SU-DHL-6 (cell line): ENCODE results near the gene FURIN.
A peak's percentile ranks its signal among the peaks of the same experiment; 100 is the strongest.

Source experiments
- H2AFZ ChIP-seq: fragments of 200-600 bp; sonication (generic); 2 replicates; pipeline ENCODE4 v1.6.1; 2014; ENCODE audit warnings: low read depth, mild to moderate bottlenecking, moderate library complexity, mixed read lengths, antibody characterized with exemption, low read length; ENCODE audit not compliant: severe bottlenecking
- H3F3A ChIP-seq: fragments of 200-600 bp; shearing (Covaris generic); 2 replicates; pipeline ENCODE4 v1.6.0; 2016; ENCODE audit warnings: antibody characterized with exemption, mild to moderate bottlenecking; ENCODE audit not compliant: insufficient read depth
- H3K27ac ChIP-seq: fragments of 200-600 bp; sonication (generic); 2 replicates; pipeline ENCODE4 v1.5.1; 2016; ENCODE audit warnings: low read depth, mild to moderate bottlenecking, low read length, moderate library complexity, mixed read lengths
- H3K27me3 ChIP-seq: fragments of 200-600 bp; sonication (generic), shearing (Covaris generic); 2 replicates; pipeline ENCODE4 v1.6.0; 2014; ENCODE audit warnings: mild to moderate bottlenecking, low read length
- H3K36me3 ChIP-seq: fragments of 200-600 bp; sonication (generic); 2 replicates; pipeline ENCODE4 v1.6.1; 2014; ENCODE audit warnings: mild to moderate bottlenecking, low read length, mixed read lengths
- H3K4me2 ChIP-seq: fragments of 300-600, 200-600 bp; shearing (Covaris generic), sonication (generic); 2 replicates; pipeline ENCODE4 v1.6.0; 2014; ENCODE audit warnings: low read length, low read depth, mild to moderate bottlenecking; ENCODE audit not compliant: poor library complexity, severe bottlenecking
- H3K4me3 ChIP-seq: fragments of 200-600 bp; sonication (generic); 2 replicates; pipeline ENCODE4 v1.5.1; 2014; ENCODE audit warnings: antibody characterized with exemption, low read length, mild to moderate bottlenecking, mixed read lengths; ENCODE audit not compliant: insufficient read depth, poor library complexity, severe bottlenecking
- H3K79me2 ChIP-seq: fragments of 200-600 bp; sonication (generic); 2 replicates; pipeline ENCODE4 v1.6.1; 2014; ENCODE audit warnings: mild to moderate bottlenecking, low read length, moderate library complexity; ENCODE audit not compliant: insufficient read depth
- H3K9ac ChIP-seq: fragments of 200-600 bp; sonication (generic); 2 replicates; pipeline ENCODE4 v1.7.0; 2014; ENCODE audit warnings: mild to moderate bottlenecking, low read length
- H3K9me2 ChIP-seq: fragments of 200-600 bp; sonication (generic); replicated peaks from 2 replicates; pipeline ENCODE4 v1.6.1; 2014; ENCODE audit warnings: low read length; ENCODE audit not compliant: insufficient read depth
- H3K9me3 ChIP-seq: fragments of 200-600 bp; sonication (generic); 2 replicates; pipeline ENCODE4 v1.6.1; 2014; ENCODE audit warnings: low read length, mixed read lengths; ENCODE audit not compliant: insufficient read depth
- H4K20me1 ChIP-seq: fragments of 200-600 bp; sonication (generic); 2 replicates; pipeline ENCODE4 v1.6.1; 2014; ENCODE audit warnings: low read depth, mild to moderate bottlenecking, antibody characterized with exemption, low read length, moderate library complexity, mixed read lengths
- CTCF ChIP-seq: fragments of 200-600 bp; sonication (generic); IDR thresholded peaks from one replicate; pipeline ENCODE4 v1.5.1; 2017; ENCODE audit warnings: antibody characterized with exemption, mild to moderate bottlenecking, low read length, moderate library complexity; ENCODE audit not compliant: insufficient read depth, poor library complexity, severe bottlenecking
- EZH2phosphoT487 ChIP-seq: fragments of 200-600 bp; sonication (generic), shearing (Covaris generic); conservative IDR thresholded peaks from 2 replicates; pipeline ENCODE4 v1.6.1; 2018; ENCODE audit warnings: mild to moderate bottlenecking, antibody characterized with exemption, low read length, moderate library complexity, mixed read lengths

FURIN gene

GRCh38 chr15:90871716-90872485 lies 3.5 kb downstream of the FURIN start:
- Histone ChIP-seq H3K27me3 (no peaks in the 10 kb centered on the region), H3K9me3 (no peaks in the 10 kb centered on the region), H3F3A (no peaks in the 10 kb centered on the region), H3K9ac (peak overlapping the region; percentile 43), H3K4me3 (peak overlapping the region; percentile 47), H3K4me2 (peak overlapping the region; percentile 55), H3K9me2 (no peaks in the 10 kb centered on the region), H3K27ac (no peak overlapping the region), H3K36me3 (no peaks in the 10 kb centered on the region), H3K79me2 (no peaks in the 10 kb centered on the region), H2AFZ (no peak overlapping the region), H4K20me1 (no peaks in the 10 kb centered on the region)
- TF ChIP-seq EZH2phosphoT487 (0 out of 2 replicates have a peak, but pooled peaks have one; percentile 30), CTCF (no peak)

- Histone ChIP-seq H2AFZ (no peak overlapping the region), H3K4me2 (peak overlapping the region; percentile 55), H3K9me3 (no peaks in the 10 kb centered on the region), H3K4me3 (no peak overlapping the region), H4K20me1 (no peaks in the 10 kb centered on the region), H3F3A (no peaks in the 10 kb centered on the region), H3K27me3 (no peaks in the 10 kb centered on the region), H3K36me3 (no peaks in the 10 kb centered on the region), H3K9me2 (no peaks in the 10 kb centered on the region), H3K27ac (no peak overlapping the region), H3K9ac (no peak overlapping the region), H3K79me2 (no peaks in the 10 kb centered on the region)
- no peak for TF ChIP-seq EZH2phosphoT487
Observed at GRCh38 chr15:90872486-90873184, 4.2 kb downstream of the FURIN start.

- no peak overlapping the region for H3K9ac ChIP-seq
- H3K4me2 ChIP-seq: no peak overlapping the region
- H4K20me1 ChIP-seq: no peaks in the 10 kb centered on the region
- no peak overlapping the region for H3K4me3 ChIP-seq
- no peaks in the 10 kb centered on the region for H3K9me2 ChIP-seq
- H2AFZ ChIP-seq: no peak overlapping the region
- no peaks in the 10 kb centered on the region for H3K36me3 ChIP-seq
- no peak overlapping the region for H3K27ac ChIP-seq
- no peaks in the 10 kb centered on the region for H3K9me3 ChIP-seq
- TF ChIP-seq EZH2phosphoT487 (no peak), CTCF (no peak)
- H3F3A ChIP-seq: no peaks in the 10 kb centered on the region
- no peaks in the 10 kb centered on the region for H3K79me2 ChIP-seq
- no peaks in the 10 kb centered on the region for H3K27me3 ChIP-seq
Observed at GRCh38 chr15:90873488-90873997, 5.2 kb downstream of the FURIN start.
